ENCODE data around the gene SRF. TPM values are rescaled to one million over a fixed set of nuclear protein-coding genes. Genes with fewer than 3 reads are reported as not detected.

SRF gene
- total RNA-seq, 2 experiments from 2014 or later: 37.6 to 38.5 TPM

GRCh38 chr6:43149265-43149664 lies 21.8 kb upstream of the SRF start:
- H3K9me3 Mint-ChIP-seq (ENCODE audit: low read depth): no peaks in the 10 kb centered on the region
- H3K27ac Mint-ChIP-seq: no peak overlapping the region
- no peak overlapping the region for H3K4me3 Mint-ChIP-seq
- ChIA-PET CTCF (interaction anchor here (0.6 to 0.8 kb wide), 3 partner anchors 143 to 387 kb away, joined by 3 to 4 read pairs (median 4); no protein-coding TSS in a partner anchor), POLR2A (no interaction called here)
- no peaks in the 10 kb centered on the region for H3K4me1 Mint-ChIP-seq
- H3K36me3 Mint-ChIP-seq (ENCODE audit: low read depth): no peaks in the 10 kb centered on the region
- ATAC-seq (no peak), DNase-seq (no peak)
- no peaks in the 10 kb centered on the region for H3K27me3 Mint-ChIP-seq
- intact Hi-C loops (cut with DNase I, micrococcal nuclease): loop anchor here in 1 of 2 experiments (10.0 kb wide), 1 partner anchor 184 kb away; the partner anchor contains the start of gene GNMT

GRCh38 chr6:43150051-43150751 lies 20.9 kb upstream of the SRF start:
- H3K27me3 Mint-ChIP-seq: no peaks in the 10 kb centered on the region
- H3K4me1 Mint-ChIP-seq: no peaks in the 10 kb centered on the region
- no peak overlapping the region for H3K27ac Mint-ChIP-seq
- H3K36me3 Mint-ChIP-seq (ENCODE audit: low read depth): no peaks in the 10 kb centered on the region
- H3K4me3 Mint-ChIP-seq: no peak overlapping the region
- intact Hi-C loops (cut with DNase I, micrococcal nuclease): no loop called here
- ATAC-seq (no peak), DNase-seq (no peak)
- H3K9me3 Mint-ChIP-seq (ENCODE audit: low read depth): no peaks in the 10 kb centered on the region
- ChIA-PET POLR2A (no interaction called here), CTCF (interaction anchor here (0.6 kb wide), 1 partner anchor 259 kb away, joined by 3 read pairs; no protein-coding TSS in a partner anchor)

- ChIA-PET POLR2A (no interaction called here), CTCF (interaction anchor here (3.2 kb wide), 1 partner anchor 16 kb away, joined by 13 read pairs; no protein-coding TSS in a partner anchor)
- H3K4me1 Mint-ChIP-seq: no peaks in the 10 kb centered on the region
- no peaks in the 10 kb centered on the region for H3K27me3 Mint-ChIP-seq
- H3K36me3 Mint-ChIP-seq (ENCODE audit: low read depth): no peaks in the 10 kb centered on the region
- DNase-seq (no peak), ATAC-seq (no peak)
- no peak overlapping the region for H3K4me3 Mint-ChIP-seq
- H3K27ac Mint-ChIP-seq: no peak overlapping the region
- no peaks in the 10 kb centered on the region for H3K9me3 Mint-ChIP-seq (ENCODE audit: low read depth)
- intact Hi-C loops (cut with DNase I, micrococcal nuclease): no loop called here
Measured at GRCh38 chr6:43159599-43159998, 11.5 kb upstream of the SRF start.

GRCh38 chr6:43163899-43164298 lies 7.2 kb upstream of the SRF start:
- POLR2A ChIA-PET: no interaction called here
- H3K36me3 Mint-ChIP-seq (ENCODE audit: low read depth): no peaks in the 10 kb centered on the region
- ATAC-seq: no peak

GRCh38 chr6:43170417-43170930 lies 595 bp upstream of the SRF start:
- Mint-ChIP-seq H3K4me1 (peaks cover 32% of the 10 kb centered on the region), H3K4me3 (peak overlapping the region; percentile 85), H3K27ac (peak overlapping the region; percentile 91), H3K36me3 (ENCODE audit: low read depth) (peaks cover 17% of the 10 kb centered on the region), H3K27me3 (no peaks in the 10 kb centered on the region), H3K9me3 (ENCODE audit: low read depth) (no peaks in the 10 kb centered on the region)
- no peak for DNase-seq
- no peak for ATAC-seq
- intact Hi-C loops (cut with DNase I, micrococcal nuclease): loop anchor here (2.0 to 10.0 kb wide), 8 partner anchors 77 to 957 kb away; partner anchors contain the start of genes ABCC10 (in 1 of the 2), CNPY3 (in 1 of the 2), MRPL14 (in 1 of the 2) and POLH (in 1 of the 2)
- ChIA-PET CTCF (interaction anchor here (0.6 kb wide), 1 partner anchor 562 kb away, joined by 3 read pairs; no protein-coding TSS in a partner anchor), POLR2A (no interaction called here)

More at GRCh38 chr6:43163899-43164298, 7.2 kb upstream of the SRF start:
- DNase-seq: no peak
- intact Hi-C loops (cut with DNase I, micrococcal nuclease): no loop called here
- Mint-ChIP-seq H3K4me3 (no peak overlapping the region), H3K4me1 (no peaks in the 10 kb centered on the region), H3K27me3 (no peaks in the 10 kb centered on the region), H3K9me3 (ENCODE audit: low read depth) (no peaks in the 10 kb centered on the region), H3K27ac (no peak overlapping the region)
- CTCF ChIA-PET: no interaction called here

- Mint-ChIP-seq H3K36me3 (ENCODE audit: low read depth) (peaks cover 27% of the 10 kb centered on the region), H3K4me1 (peaks cover 38% of the 10 kb centered on the region), H3K9me3 (ENCODE audit: low read depth) (no peaks in the 10 kb centered on the region), H3K4me3 (peak overlapping the region; percentile 85), H3K27ac (peak overlapping the region; percentile 79), H3K27me3 (no peaks in the 10 kb centered on the region)
- ChIA-PET POLR2A (interaction anchor here (0.6 to 1.7 kb wide), 3 partner anchors 10 to 149 kb away, joined by 3 to 8 read pairs (median 3); partner anchors contain the start of genes CUL7 and CUL9), CTCF (interaction anchor here (0.7 to 0.8 kb wide), 2 partner anchors 8 to 242 kb away, joined by 3 read pairs; no protein-coding TSS in a partner anchor)
- ATAC-seq (no peak), DNase-seq (peak; percentile 64)
- intact Hi-C loops (cut with DNase I, micrococcal nuclease): loop anchor here (1.0 to 10.0 kb wide), 17 partner anchors 53 to 956 kb away; partner anchors contain the start of genes CNPY3 (in 2 of the 2), KLC4 (in 2 of the 2), KLHDC3 (in 2 of the 2) and MRPL2 (in 2 of the 2)
Measured at GRCh38 chr6:43171707-43172103, 636 bp downstream of the SRF start.

- peaks cover 28% of the 10 kb centered on the region for H3K36me3 Mint-ChIP-seq (ENCODE audit: low read depth)
Measured at GRCh38 chr6:43172104-43173007, 1.3 kb downstream of the SRF start.

GRCh38 chr6:43173591-43174262 lies 2.7 kb downstream of the SRF start:
- no peak for ATAC-seq
- intact Hi-C loops (cut with DNase I, micrococcal nuclease): loop anchor here (1.0 to 10.0 kb wide), 14 partner anchors 9 to 954 kb away; partner anchors contain the start of genes CUL9 (in 2 of the 2), ABCC10 (in 1 of the 2), CNPY3 (in 1 of the 2) and DNPH1 (in 1 of the 2)
- no peaks in the 10 kb centered on the region for H3K27me3 Mint-ChIP-seq
- peak; percentile 32 for DNase-seq
- CTCF ChIA-PET: interaction anchor here (0.7 to 1.5 kb wide), 8 partner anchors 10 to 592 kb away, joined by 3 to 4 read pairs (median 3); no protein-coding TSS in a partner anchor
- H3K4me1 Mint-ChIP-seq: peaks cover 38% of the 10 kb centered on the region
- peak overlapping the region; percentile 79 for H3K27ac Mint-ChIP-seq
- H3K9me3 Mint-ChIP-seq (ENCODE audit: low read depth): no peaks in the 10 kb centered on the region
- POLR2A ChIA-PET: interaction anchor here (1.0 kb wide), 2 partner anchors 53 to 244 kb away, joined by 3 to 7 read pairs; partner anchors contain the start of gene CNPY3
- peak overlapping the region; percentile 85 for H3K4me3 Mint-ChIP-seq
- H3K36me3 Mint-ChIP-seq (ENCODE audit: low read depth): peaks cover 36% of the 10 kb centered on the region

More at GRCh38 chr6:43172104-43173007, 1.3 kb downstream of the SRF start:
- ChIA-PET POLR2A (interaction anchor here (0.5 to 1.7 kb wide), 5 partner anchors 10 to 347 kb away, joined by 3 to 8 read pairs (median 3); partner anchors contain the start of genes CUL7 and CUL9), CTCF (interaction anchor here (0.6 to 1.5 kb wide), 5 partner anchors 8 to 242 kb away, joined by 3 to 4 read pairs (median 3); partner anchors contain the start of gene KLHDC3)
- peaks cover 38% of the 10 kb centered on the region for H3K4me1 Mint-ChIP-seq
- intact Hi-C loops (cut with DNase I, micrococcal nuclease): loop anchor here (5.0 to 10.0 kb wide), 6 partner anchors 75 to 955 kb away; partner anchors contain the start of genes CNPY3 (in 1 of the 2), MRPL14 (in 1 of the 2), POLH (in 1 of the 2) and TMEM63B (in 1 of the 2)
- no peaks in the 10 kb centered on the region for H3K9me3 Mint-ChIP-seq (ENCODE audit: low read depth)
- peak overlapping the region; percentile 85 for H3K4me3 Mint-ChIP-seq
- H3K27me3 Mint-ChIP-seq: no peaks in the 10 kb centered on the region
- ATAC-seq (no peak), DNase-seq (peak; percentile 73)
- peak overlapping the region; percentile 79 for H3K27ac Mint-ChIP-seq

GRCh38 chr6:43174263-43175112 lies 3.4 kb downstream of the SRF start:
- Mint-ChIP-seq H3K9me3 (ENCODE audit: low read depth) (no peaks in the 10 kb centered on the region), H3K27me3 (no peaks in the 10 kb centered on the region), H3K27ac (peak overlapping the region; percentile 79), H3K36me3 (ENCODE audit: low read depth) (peaks cover 39% of the 10 kb centered on the region), H3K4me1 (peaks cover 38% of the 10 kb centered on the region), H3K4me3 (peak overlapping the region; percentile 85)
- ChIA-PET POLR2A (interaction anchor here (0.6 to 1.0 kb wide), 5 partner anchors 52 to 428 kb away, joined by 3 to 7 read pairs (median 3); partner anchors contain the start of gene CNPY3), CTCF (interaction anchor here (0.6 to 1.3 kb wide), 10 partner anchors 9 to 448 kb away, joined by 3 to 4 read pairs (median 3); partner anchors contain the start of gene CNPY3)
- intact Hi-C loops (cut with DNase I, micrococcal nuclease): loop anchor here (1.0 to 10.0 kb wide), 14 partner anchors 8 to 953 kb away; partner anchors contain the start of genes CUL9 (in 2 of the 2), ABCC10 (in 1 of the 2), CNPY3 (in 1 of the 2) and DNPH1 (in 1 of the 2)
- ATAC-seq: peak; percentile 80
- DNase-seq: peak; percentile 98

Measured in activated CD4-positive, alpha-beta T cell treated with anti-CD3 and anti-CD28 coated beads for 36 hours (primary cell).